Lower leg skin (tissue), 3 donors: ENCODE data around the gene XPR1.

Experiments
- POLR2A ChIP-seq, 2 donors: fragments of 450-650 bp; IDR thresholded peaks; one replicate each; pipeline ENCODE4 v1.6.1; 2016 to 2017; ENCODE audit warnings: antibody characterized with exemption in 2 of 2, mild to moderate bottlenecking in 1 of 2, moderate library complexity in 1 of 2
- TF ChIP-seq, protein P1 (sequence below), 3 donors: fragments of 450-650 bp; IDR thresholded peaks; one replicate each; pipeline ENCODE4 v1.5.1; 2016; ENCODE audit warnings: antibody characterized with exemption in 3 of 3, mild to moderate bottlenecking in 3 of 3, moderate library complexity in 2 of 3

- TF ChIP-seq POLR2A (IDR thresholded peaks at IDR 0.05): no peak
- TF ChIP-seq, protein P1, sequence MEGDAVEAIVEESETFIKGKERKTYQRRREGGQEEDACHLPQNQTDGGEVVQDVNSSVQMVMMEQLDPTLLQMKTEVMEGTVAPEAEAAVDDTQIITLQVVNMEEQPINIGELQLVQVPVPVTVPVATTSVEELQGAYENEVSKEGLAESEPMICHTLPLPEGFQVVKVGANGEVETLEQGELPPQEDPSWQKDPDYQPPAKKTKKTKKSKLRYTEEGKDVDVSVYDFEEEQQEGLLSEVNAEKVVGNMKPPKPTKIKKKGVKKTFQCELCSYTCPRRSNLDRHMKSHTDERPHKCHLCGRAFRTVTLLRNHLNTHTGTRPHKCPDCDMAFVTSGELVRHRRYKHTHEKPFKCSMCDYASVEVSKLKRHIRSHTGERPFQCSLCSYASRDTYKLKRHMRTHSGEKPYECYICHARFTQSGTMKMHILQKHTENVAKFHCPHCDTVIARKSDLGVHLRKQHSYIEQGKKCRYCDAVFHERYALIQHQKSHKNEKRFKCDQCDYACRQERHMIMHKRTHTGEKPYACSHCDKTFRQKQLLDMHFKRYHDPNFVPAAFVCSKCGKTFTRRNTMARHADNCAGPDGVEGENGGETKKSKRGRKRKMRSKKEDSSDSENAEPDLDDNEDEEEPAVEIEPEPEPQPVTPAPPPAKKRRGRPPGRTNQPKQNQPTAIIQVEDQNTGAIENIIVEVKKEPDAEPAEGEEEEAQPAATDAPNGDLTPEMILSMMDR (IDR thresholded peaks at IDR 0.05): no peak
Observed at GRCh38 chr1:180920193-180920592, 288.4 kb downstream of the XPR1 start.
